HG02938 (cell line): ENCODE data around the gene RRAD.
"Not testable (repeated sequence)": the region's sequence is repeated elsewhere in the genome, so short reads cannot be mapped to it uniquely, and the experiment has no call there.

Source experiments
- ATAC-seq: cut with Tn5 transposase; IDR thresholded peaks from one replicate; pipeline ENCODE4 v1.9.1; 2021; ENCODE audit warnings: mild to moderate bottlenecking, moderate library complexity; ENCODE audit not compliant: unreplicated experiment

RRAD gene

GRCh38 chr16:66902648-66903543 is 22.4 kb downstream of the RRAD start:
- no peak for ATAC-seq

GRCh38 chr16:66901626-66902025 is 23.7 kb downstream of the RRAD start:
- ATAC-seq, result no peak

GRCh38 chr16:66900721-66901441 is 24.5 kb downstream of the RRAD start:
- ATAC-seq, result no peak

- ATAC-seq, result no peak
Measured at GRCh38 chr16:66899945-66900710, 25.2 kb downstream of the RRAD start.

GRCh38 chr16:66899310-66899944 is 25.9 kb downstream of the RRAD start:
- no peak for ATAC-seq

GRCh38 chr16:66898933-66899309 is 26.4 kb downstream of the RRAD start:
- ATAC-seq, result no peak

GRCh38 chr16:66898207-66898606 is 27.1 kb downstream of the RRAD start:
- no peak for ATAC-seq

GRCh38 chr16:66896682-66897081 is 28.7 kb downstream of the RRAD start:
- ATAC-seq, result not testable (repeated sequence)

GRCh38 chr16:66895999-66896398 is 29.3 kb downstream of the RRAD start:
- no peak for ATAC-seq

GRCh38 chr16:66895689-66895979 is 29.7 kb downstream of the RRAD start:
- ATAC-seq, result no peak

GRCh38 chr16:66894948-66895688 is 30.2 kb downstream of the RRAD start:
- ATAC-seq, result no peak

GRCh38 chr16:66894055-66894454 is 31.3 kb downstream of the RRAD start:
- ATAC-seq, result no peak

GRCh38 chr16:66891797-66892196 is 33.5 kb downstream of the RRAD start:
- no peak for ATAC-seq

- ATAC-seq, result no peak
Measured at GRCh38 chr16:66891360-66891759, 34.0 kb downstream of the RRAD start.

GRCh38 chr16:66890799-66891198 is 34.5 kb downstream of the RRAD start:
- no peak for ATAC-seq

- no peak for ATAC-seq
Measured at GRCh38 chr16:66889622-66890021, 35.7 kb downstream of the RRAD start.

- no peak for ATAC-seq
Measured at GRCh38 chr16:66888647-66889615, 36.4 kb downstream of the RRAD start.

- no peak for ATAC-seq
Measured at GRCh38 chr16:66886914-66887313, 38.4 kb downstream of the RRAD start.

GRCh38 chr16:66886321-66886720 is 39.0 kb downstream of the RRAD start:
- ATAC-seq, result no peak
